ENCODE measurements around the gene NKX6-1. TPM values are rescaled to one million over a fixed set of nuclear protein-coding genes. Genes with fewer than 3 reads are reported as not detected.

The NKX6-1 gene
- total RNA-seq, 1 experiment from 2014 or later, result 0.09 TPM

GRCh38 chr4:84490663-84491062, 8.4 kb downstream of the NKX6-1 start:
- Histone ChIP-seq H3T11ph (ENCODE audit: low read length) (no peak overlapping the region), H4K8ac (replicated peaks; ENCODE audit: insufficient read length, low read depth, low read length) (no peak overlapping the region), H4K20me1 (ENCODE audit: control insufficient read depth, insufficient read depth, insufficient read length) (no peaks in the 10 kb centered on the region), H2AFZ (ENCODE audit: low read length) (no peak overlapping the region), H3K56ac (ENCODE audit: insufficient read length, low read depth, low read length) (no peak overlapping the region), H3K23ac (ENCODE audit: insufficient read length, low read depth, low read length) (no peak overlapping the region), H3K14ac (ENCODE audit: insufficient read depth, low read length) (no peak overlapping the region), H2AK5ac (ENCODE audit: insufficient read length, low read length) (no peak overlapping the region), H2BK12ac (ENCODE audit: insufficient read length, low read depth, low read length) (no peak overlapping the region), H3K9ac (ENCODE audit: extremely low read depth, insufficient read length, low read length) (no peak overlapping the region), H3K79me1 (ENCODE audit: insufficient read depth, low read depth, low read length, poor library complexity, severe bottlenecking) (no peaks in the 10 kb centered on the region), H3K79me2 (ENCODE audit: insufficient read depth, low read length) (no peaks in the 10 kb centered on the region), H3K4ac (ENCODE audit: low read depth, low read length) (no peak overlapping the region), H4K5ac (ENCODE audit: insufficient read length, low read depth, low read length) (no peak overlapping the region), H2BK5ac (ENCODE audit: insufficient read length, low read length) (no peak overlapping the region), H2BK120ac (ENCODE audit: low read depth, low read length, poor library complexity, severe bottlenecking) (no peak overlapping the region), H3K18ac (ENCODE audit: insufficient read length, low read depth, low read length) (no peak overlapping the region), H4K91ac (ENCODE audit: insufficient read length, low read depth, low read length) (no peak overlapping the region), H2BK15ac (ENCODE audit: low read depth, low read length) (no peak overlapping the region), H3K27ac (ENCODE audit: insufficient read length, low read depth, low read length) (no peak overlapping the region), H3K4me1 (ENCODE audit: insufficient read depth, low read length) (no peaks in the 10 kb centered on the region; the same call in 1 of the 2 replicates), H3K9me3 (ENCODE audit: control insufficient read depth, low read depth, low read length) (no peaks in the 10 kb centered on the region), H3K4me2 (ENCODE audit: insufficient read depth, insufficient read length, low read length) (no peak overlapping the region), H3K23me2 (ENCODE audit: insufficient read length, low read depth, low read length, poor library complexity, severe bottlenecking) (peaks cover 12% of the 10 kb centered on the region), H2BK20ac (ENCODE audit: low read depth, low read length, poor library complexity, severe bottlenecking) (no peak overlapping the region), H3K27me3 (ENCODE audit: insufficient read depth, low read length) (peaks cover 67% of the 10 kb centered on the region)
- WGBS (ENCODE audit: extremely low coverage, insufficient read length, low lambda C conversion rate), result no CpG with 5 or more reads among the region's 1 CpG
- Mint-ChIP-seq H3K4me3 (no peak overlapping the region; a peak in 1 of 5 replicates), H3K27ac (no peak overlapping the region), H3K36me3 (ENCODE audit: insufficient read depth in 1 of 3, low read depth in 3 of 3) (no peaks in the 10 kb centered on the region; a peak in 1 of 7 replicates), H3K4me1 (peaks cover 22 to 32% of the 10 kb centered on the region in 2 experiments), H3K9me3 (no peaks in the 10 kb centered on the region; a peak in 1 of 5 replicates), H3K27me3 (ENCODE audit: low read depth) (peaks cover 100% of the 10 kb centered on the region)
- no peak for TF ChIP-seq CTCF (conservative IDR thresholded peaks at IDR 0.05)
- DNase-seq, result no peak
